ENCODE results near the gene TBC1D10B.

The TBC1D10B gene

GRCh38 chr16:30372038-30372712, 1.9 kb upstream of the TBC1D10B start:
- DNase-seq, result no peak

- no peak for DNase-seq
Observed at GRCh38 chr16:30371248-30371816, 1.0 kb upstream of the TBC1D10B start.

- DNase-seq, result peak; percentile 75
Observed at GRCh38 chr16:30369938-30370455, 297 bp downstream of the TBC1D10B start.

GRCh38 chr16:30369091-30369937, 980 bp downstream of the TBC1D10B start:
- DNase-seq, result no peak

DNA sequence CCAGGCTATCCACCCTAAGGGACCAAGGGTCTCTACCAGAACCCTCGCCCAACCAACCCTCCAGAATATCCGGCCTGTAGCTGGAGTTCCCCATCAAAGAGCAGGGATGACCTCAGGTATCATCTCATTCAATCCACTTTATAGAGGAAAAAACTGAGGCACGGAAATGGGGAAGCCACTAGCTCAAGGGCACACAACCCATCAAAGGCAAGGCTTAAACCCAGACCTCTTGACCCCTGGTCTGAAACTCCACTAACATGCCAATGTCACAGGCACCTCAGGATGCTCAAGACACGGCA, 1.6 kb downstream of the TBC1D10B start:
- DNase-seq, result no peak

DNA sequence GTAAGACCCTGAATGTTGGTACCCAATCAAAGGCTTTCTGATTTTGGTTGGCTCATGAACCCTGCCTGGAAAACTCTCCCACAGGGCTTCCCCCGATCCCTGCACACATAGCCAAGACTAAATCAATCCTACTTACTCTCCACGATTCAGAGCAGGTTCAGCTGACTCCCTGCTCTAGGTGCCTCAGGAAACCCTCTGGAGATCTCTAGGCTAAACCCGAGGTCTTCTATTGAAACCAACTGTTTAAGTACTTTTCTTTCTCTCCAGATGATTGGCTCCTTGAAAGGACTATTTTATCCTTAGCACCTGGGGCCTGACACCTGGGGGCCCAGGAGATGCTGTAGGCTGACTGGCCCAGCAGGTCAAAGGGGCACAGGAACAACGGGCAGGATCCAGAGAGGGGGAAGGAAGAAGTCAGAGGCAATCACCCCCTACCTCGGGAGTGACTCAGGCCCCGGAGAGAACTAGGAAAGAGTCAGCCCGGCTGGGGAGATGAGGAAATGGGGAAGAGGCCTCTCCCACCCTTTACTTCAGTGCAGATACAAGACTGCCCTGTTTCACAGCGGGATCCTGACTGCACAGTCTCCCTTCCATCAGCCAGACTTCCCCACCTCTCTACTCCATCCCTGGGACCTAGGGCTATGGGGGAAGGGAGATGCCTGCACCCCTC, 2.0 kb downstream of the TBC1D10B start:
- no peak for DNase-seq

- no peak for DNase-seq
Observed at GRCh38 chr16:30367349-30368009, 2.8 kb downstream of the TBC1D10B start.

DNA sequence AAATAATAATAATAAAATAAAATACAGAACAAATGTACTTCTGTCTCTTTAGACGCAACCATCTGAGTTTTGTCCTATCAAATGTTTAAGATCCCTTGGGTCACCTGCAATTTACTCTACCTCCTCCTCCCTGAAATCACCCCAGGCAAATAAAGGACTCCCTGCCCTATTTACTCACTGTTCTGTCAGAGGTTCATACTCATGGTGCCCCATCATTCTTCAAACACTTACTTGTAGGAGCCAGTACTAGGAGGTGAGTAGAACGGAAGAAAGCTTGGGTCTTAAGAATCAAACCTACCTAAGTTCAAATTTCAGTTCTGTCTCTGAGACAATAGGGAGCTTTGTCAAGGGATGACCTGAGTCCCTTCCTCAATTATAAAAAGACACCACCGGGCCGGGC, 3.8 kb downstream of the TBC1D10B start:
- DNase-seq, result no peak

DNA sequence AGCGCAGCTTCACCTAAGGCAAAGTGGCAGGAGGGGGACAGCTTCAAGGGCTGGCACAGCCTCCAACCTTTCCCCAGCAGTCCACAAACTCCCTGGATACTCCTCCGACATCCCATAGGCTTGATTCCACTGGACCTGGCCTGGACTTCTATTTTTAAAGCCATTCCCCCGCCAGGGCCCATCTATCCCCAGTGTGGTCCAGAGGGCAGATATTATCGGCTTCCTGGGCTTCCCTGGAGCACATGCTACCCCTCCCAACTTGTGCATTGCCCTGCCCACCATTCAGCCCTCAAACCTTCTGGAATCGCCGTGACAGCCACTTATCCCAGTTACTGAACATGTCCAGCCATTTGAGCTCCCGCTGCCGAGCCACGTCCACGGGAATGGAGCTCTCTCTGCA, 5.1 kb downstream of the TBC1D10B start:
- no peak for DNase-seq

DNA sequence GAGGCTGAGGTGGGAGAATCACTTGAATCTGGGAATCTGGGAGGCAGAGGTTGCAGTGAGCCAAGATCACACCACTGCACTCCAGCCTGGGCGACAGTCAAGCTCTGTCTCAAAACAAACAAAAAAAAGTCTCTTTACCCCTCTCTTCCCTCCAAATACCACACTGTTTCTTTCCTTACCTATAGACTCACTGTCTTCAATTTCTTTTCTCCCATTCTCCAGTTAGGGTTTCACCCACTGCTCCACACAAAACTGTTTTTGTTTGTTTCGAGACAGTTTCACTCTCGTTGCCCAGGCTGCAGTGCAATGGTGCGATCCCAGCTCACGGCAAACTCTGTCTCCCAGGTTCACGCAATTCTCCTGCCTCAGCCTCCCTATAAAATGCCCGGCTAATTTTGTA, 9.1 kb downstream of the TBC1D10B start:
- no peak for DNase-seq

GRCh38 chr16:30359871-30360170, 10.5 kb downstream of the TBC1D10B start:
- DNase-seq, result no peak

DNA sequence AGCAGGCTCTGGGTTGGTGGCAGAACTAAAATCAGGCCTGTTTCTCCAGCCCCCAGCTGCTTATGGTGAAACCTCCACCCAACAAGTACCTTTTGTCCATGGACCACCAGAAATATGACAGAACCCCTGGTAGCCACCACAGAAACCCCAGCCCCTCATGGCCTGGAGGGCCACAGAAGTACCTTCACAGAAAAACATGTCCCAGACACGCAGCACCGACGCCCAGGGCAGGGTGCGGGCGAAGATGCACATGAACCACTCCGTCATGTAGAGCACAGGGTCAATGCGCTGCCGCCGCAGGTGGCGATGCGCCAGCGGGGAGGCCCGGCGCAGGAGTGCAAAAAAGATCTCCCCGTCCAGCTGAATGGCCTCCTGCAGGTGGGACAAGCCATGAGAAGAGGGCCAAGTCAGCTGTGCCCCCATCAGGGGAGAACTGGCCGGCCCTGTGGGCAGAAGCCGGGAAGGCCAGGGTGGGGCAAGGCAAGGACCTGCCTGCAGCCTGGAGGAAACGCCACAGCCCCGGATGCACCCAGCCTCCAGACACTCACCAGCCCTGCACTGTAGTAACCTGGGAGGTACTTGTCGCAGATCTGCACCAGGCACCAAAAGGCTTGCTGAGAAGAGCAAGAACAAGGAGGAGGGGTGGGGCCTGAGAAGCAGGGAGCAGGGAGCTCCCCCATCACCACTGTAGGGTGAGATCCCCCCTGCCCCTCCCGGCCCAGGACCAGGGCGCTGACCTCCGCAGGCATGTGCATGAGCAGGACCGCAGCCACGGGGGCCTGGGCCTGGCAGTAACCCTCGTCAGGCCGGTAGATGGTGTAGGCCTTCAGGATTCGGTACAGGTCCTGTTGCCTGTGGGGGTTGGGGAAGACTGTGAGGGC, 11.1 kb downstream of the TBC1D10B start:
- no peak for DNase-seq

DNA sequence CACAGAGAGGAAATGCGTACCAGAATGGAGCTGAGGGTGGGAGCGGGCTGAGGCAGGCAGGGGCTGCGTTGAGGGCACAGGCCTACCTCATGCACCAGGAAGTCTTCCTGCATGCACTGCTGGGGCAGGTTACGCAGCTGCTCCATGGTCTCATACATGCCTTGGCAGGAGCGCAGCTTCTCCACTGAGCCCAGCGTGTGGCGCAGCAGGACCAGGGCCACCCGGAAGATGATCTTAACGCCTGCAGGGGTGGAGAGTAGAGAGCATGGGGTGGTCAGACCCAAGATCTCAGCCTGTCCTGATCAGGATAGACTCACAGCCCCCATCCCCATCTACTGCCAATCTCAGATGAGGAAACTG, 11.7 kb downstream of the TBC1D10B start:
- DNase-seq, result no peak

- no peak for DNase-seq
Observed at GRCh38 chr16:30357715-30358576, 12.3 kb downstream of the TBC1D10B start.

DNA sequence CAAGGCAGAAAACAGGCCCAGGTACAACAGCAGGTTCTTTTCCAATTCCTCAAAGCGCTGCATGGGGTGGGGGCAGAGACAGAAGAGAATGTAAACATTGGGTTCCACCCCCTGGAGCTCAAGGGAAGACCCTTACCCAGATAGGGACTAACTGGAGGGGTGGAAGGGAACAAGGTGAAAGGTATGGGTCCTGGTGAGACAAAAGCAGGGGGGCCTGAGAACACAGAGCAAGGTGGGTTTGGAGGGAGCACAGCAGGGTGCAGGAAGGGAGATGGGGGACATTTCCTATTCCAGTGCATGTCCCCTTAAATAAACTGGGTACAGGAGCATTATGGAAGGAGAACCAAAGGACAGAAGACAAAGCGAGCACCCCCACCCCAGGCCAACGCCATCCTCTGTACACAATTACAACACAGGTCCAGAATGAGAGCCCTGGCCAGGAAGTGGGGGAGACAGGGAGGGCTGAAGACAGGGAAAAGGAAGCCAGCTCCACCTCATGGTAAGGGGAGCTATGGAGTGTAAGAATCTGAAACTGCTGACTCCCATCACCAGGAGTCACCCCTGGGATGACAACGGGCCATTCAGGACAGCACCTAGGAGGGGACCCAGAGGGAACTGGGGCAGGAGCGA, 13.1 kb downstream of the TBC1D10B start:
- DNase-seq, result no peak

DNA sequence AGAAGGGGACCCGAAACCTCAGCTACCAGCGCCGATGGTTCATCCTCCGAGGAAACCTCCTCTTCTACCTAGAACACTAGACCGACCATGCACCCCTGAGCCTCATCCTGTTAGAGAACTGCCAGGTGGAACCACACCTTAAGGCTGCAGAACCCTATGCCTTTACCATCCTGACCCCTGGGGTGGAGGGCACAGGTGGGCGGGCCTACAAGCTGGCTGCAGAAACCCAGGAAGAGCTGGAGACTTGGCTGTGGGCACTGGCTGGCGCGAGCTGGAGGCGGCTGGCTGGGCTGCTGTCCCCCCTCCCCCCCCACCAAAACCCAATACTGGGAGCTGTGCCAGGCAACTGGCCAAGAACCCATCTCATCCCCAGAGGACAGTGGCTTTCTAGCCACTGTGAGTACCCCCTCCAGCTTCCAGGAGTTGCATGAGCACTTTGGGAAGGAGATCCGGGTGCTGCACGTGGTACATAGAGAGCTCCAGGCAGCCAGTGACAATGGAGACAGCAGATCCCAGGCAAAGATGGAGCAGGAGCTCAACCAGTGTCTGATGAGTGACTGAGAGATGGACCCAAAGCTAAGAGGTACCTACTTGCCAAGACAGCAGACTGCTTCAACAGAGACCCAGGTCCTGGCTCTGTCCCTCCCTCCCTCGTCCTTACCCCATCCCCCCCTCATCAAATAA, 13.8 kb downstream of the TBC1D10B start:
- no peak for DNase-seq

GRCh38 chr16:30355954-30356308, 14.4 kb downstream of the TBC1D10B start:
- no peak for DNase-seq

- peak; percentile 96 for DNase-seq
Observed at GRCh38 chr16:30355144-30355953, 14.9 kb downstream of the TBC1D10B start, which contains the start of gene CD2BP2. CD2BP2 (minus strand) TSS chr16:30355308; CDS start chr16:30354681, 627 bp downstream.
